PC-9 (cell line): ENCODE measurements around the gene ANKZF1. TPM values are rescaled to one million over a fixed set of nuclear protein-coding genes. Genes with fewer than 3 reads are reported as not detected.

Source experiments
- BruUV-seq: library from RNA; stranded (reverse); fragments of 400-500 nt; replicated peaks from 2 replicates; lab custom pipeline; 2021; lab: Mats Ljungman, UMichigan
- CTCF ChIA-PET: fragments of 300-600 bp; sonication (Branson Sonifier 250); formaldehyde crosslinking; loops from one replicate; lab custom pipeline; 2022; ENCODE audit warnings: antibody characterized with exemption; lab: Charles Lee
- POLR2A ChIA-PET: fragments of 300-600 bp; sonication (Branson Sonifier 250); formaldehyde crosslinking; loops from one replicate; lab custom pipeline; 2022; ENCODE audit warnings: antibody characterized with exemption; ENCODE audit not compliant: unreplicated experiment; lab: Charles Lee
- DNase-seq, 2 experiments: peaks; one replicate each; pipeline versions ENCODE4 v3.0.0 to v3.0.0-alpha.2; 2015 to 2022; ENCODE audit warnings: mixed read lengths in 1 of 2
- H2AFZ ChIP-seq: fragments of 200-600 bp; sonication (generic); 2 replicates; pipeline ENCODE4 v1.8.1; 2017; ENCODE audit warnings: antibody characterized with exemption
- H3F3A ChIP-seq: fragments of 200-600 bp; sonication (generic); 2 replicates; pipeline ENCODE4 v1.8.1; 2017; ENCODE audit warnings: antibody characterized with exemption, mild to moderate bottlenecking, low read depth; ENCODE audit not compliant: insufficient read depth
- H3K27ac ChIP-seq: fragments of 200-600 bp; sonication (generic); 2 replicates; pipeline ENCODE4 v1.6.1; 2016; ENCODE audit warnings: mixed run types
- H3K27me3 ChIP-seq: fragments of 200-600 bp; sonication (generic); 2 replicates; pipeline ENCODE4 v1.6.1; 2016; ENCODE audit warnings: low read depth, mixed run types; ENCODE audit not compliant: insufficient read depth
- H3K36me3 ChIP-seq: fragments of 200-600 bp; sonication (generic); 2 replicates; pipeline ENCODE4 v1.6.1; 2016; ENCODE audit warnings: low read depth, mixed run types
- H3K4me1 ChIP-seq: fragments of 200-600 bp; sonication (generic); replicated peaks from 2 replicates; pipeline ENCODE4 v1.6.1; 2016; ENCODE audit warnings: mixed run types; ENCODE audit not compliant: insufficient read depth
- H3K4me2 ChIP-seq: fragments of 200-600 bp; sonication (generic); 2 replicates; pipeline ENCODE4 v1.6.1; 2017; ENCODE audit warnings: mixed run types
- H3K4me3 ChIP-seq: fragments of 200-600 bp; sonication (generic); 2 replicates; pipeline ENCODE4 v1.6.1; 2016; ENCODE audit warnings: mixed run types
- H3K79me2 ChIP-seq: fragments of 200-600 bp; sonication (generic); 2 replicates; pipeline ENCODE4 v1.6.1; 2017; ENCODE audit warnings: low read depth, mixed run types
- H3K9me2 ChIP-seq: fragments of 200-600 bp; sonication (generic); 2 replicates; pipeline ENCODE4 v1.8.1; 2017; ENCODE audit warnings: mild to moderate bottlenecking; ENCODE audit not compliant: insufficient read depth
- H3K9me3 ChIP-seq: fragments of 200-600 bp; sonication (generic); 2 replicates; pipeline ENCODE4 v1.8.1; 2016; ENCODE audit warnings: low read depth; ENCODE audit not compliant: insufficient read depth
- H4K20me1 ChIP-seq: fragments of 200-600 bp; sonication (generic); 2 replicates; pipeline ENCODE4 v1.8.1; 2017; ENCODE audit not compliant: insufficient read depth
- CTCF ChIP-seq: fragments of 200-600 bp; sonication (generic); conservative IDR thresholded peaks from 2 replicates; pipeline ENCODE4 v1.6.1; 2017; ENCODE audit warnings: mixed run types, antibody characterized with exemption, mild to moderate bottlenecking, moderate library complexity
- EZH2 ChIP-seq: fragments of 200-600 bp; sonication (generic); IDR thresholded peaks from 2 replicates; pipeline ENCODE4 v1.8.0; 2017; ENCODE audit warnings: antibody characterized with exemption, low read depth
- intact Hi-C: fragments of 100-400 bp; cut with micrococcal nuclease; formaldehyde crosslinking; loops from one replicate; pipeline ENCODE4 v1.10.0; 2022; ENCODE audit not compliant: unreplicated experiment
- total RNA-seq: library from RNA; stranded (reverse); gene quantifications from 2 replicates; pipeline ENCODE4 v1.2.3, GENCODE V29; 2021

Gene ANKZF1
- total RNA-seq, 1 experiment from 2014 or later, result 62.2 TPM

GRCh38 chr2:219280651-219281050 lies 51.0 kb downstream of the ANKZF1 start:
- H3K4me3 ChIP-seq, result no peak overlapping the region
- TSS peak; percentile 38 for BruUV-seq
- POLR2A ChIA-PET, result interaction anchor here (0.7 kb wide), 1 partner anchor 29 kb away, joined by 3 read pairs; no protein-coding TSS in a partner anchor
- no peaks in the 10 kb centered on the region for H3K9me2 ChIP-seq
- H3K36me3 ChIP-seq, result no peaks in the 10 kb centered on the region
- H4K20me1 ChIP-seq, result no peaks in the 10 kb centered on the region
- H3K4me1 ChIP-seq, result peaks cover 26% of the 10 kb centered on the region
- 0 out of 2 replicates have a peak, but pooled peaks cover 3% of the 10 kb centered on the region for H3K79me2 ChIP-seq
- no peaks in the 10 kb centered on the region for H3K27me3 ChIP-seq
- peak overlapping the region; percentile 93; the same call in 1 of the 2 replicates for H3K4me2 ChIP-seq
- H3K27ac ChIP-seq, result no peak overlapping the region
- no peak overlapping the region for H2AFZ ChIP-seq
- no peaks in the 10 kb centered on the region for H3K9me3 ChIP-seq
- DNase-seq, result no peak
- TF ChIP-seq CTCF (no peak), EZH2 (no peak)
- H3F3A ChIP-seq, result peaks cover 13% of the 10 kb centered on the region; the same call in 1 of the 2 replicates
- intact Hi-C loops, result no loop called here
- CTCF ChIA-PET, result interaction anchor here (0.8 kb wide), 1 partner anchor 14 kb away, joined by 3 read pairs; no protein-coding TSS in a partner anchor

GRCh38 chr2:219281588-219281987 lies 52.0 kb downstream of the ANKZF1 start:
- POLR2A ChIA-PET, result no interaction called here
- Histone ChIP-seq H3K9me3 (no peaks in the 10 kb centered on the region), H3K4me1 (peaks cover 25% of the 10 kb centered on the region), H3K4me3 (no peak overlapping the region), H2AFZ (no peak overlapping the region), H3K27me3 (no peaks in the 10 kb centered on the region), H4K20me1 (no peaks in the 10 kb centered on the region), H3F3A (peaks cover 11% of the 10 kb centered on the region; the same call in 1 of the 2 replicates), H3K27ac (no peak overlapping the region), H3K79me2 (0 out of 2 replicates have a peak, but pooled peaks cover 3% of the 10 kb centered on the region), H3K9me2 (no peaks in the 10 kb centered on the region), H3K36me3 (no peaks in the 10 kb centered on the region), H3K4me2 (no peak overlapping the region)
- TF ChIP-seq EZH2 (no peak), CTCF (no peak)
- intact Hi-C loops, result no loop called here
- no TSS peak for BruUV-seq
- CTCF ChIA-PET, result no interaction called here
- DNase-seq, result no peak

- no peaks in the 10 kb centered on the region for H3K36me3 ChIP-seq
- H3K79me2 ChIP-seq, result 0 out of 2 replicates have a peak, but pooled peaks cover 3% of the 10 kb centered on the region
- no peaks in the 10 kb centered on the region for H3K9me2 ChIP-seq
- intact Hi-C loops, result no loop called here
- no peak overlapping the region for H2AFZ ChIP-seq
- POLR2A ChIA-PET, result no interaction called here
- DNase-seq, result no peak
- TF ChIP-seq CTCF, result no peak
- TF ChIP-seq EZH2, result no peak
- H3F3A ChIP-seq, result peaks cover 11% of the 10 kb centered on the region; the same call in 1 of the 2 replicates
- CTCF ChIA-PET, result no interaction called here
- H3K4me1 ChIP-seq, result peaks cover 22% of the 10 kb centered on the region
- no peaks in the 10 kb centered on the region for H4K20me1 ChIP-seq
- H3K9me3 ChIP-seq, result no peaks in the 10 kb centered on the region
- no peak overlapping the region for H3K27ac ChIP-seq
- H3K27me3 ChIP-seq, result no peaks in the 10 kb centered on the region
- no peak overlapping the region for H3K4me2 ChIP-seq
- no TSS peak for BruUV-seq
- no peak overlapping the region for H3K4me3 ChIP-seq
These were observed 52.8 kb downstream of the ANKZF1 start for GRCh38 chr2:219282375-219282774.
